OCI-LY1 (cell line): Measurements from ENCODE around the gene RAB3C.

Experiments used
- H2AFZ ChIP-seq: fragments of 200-600 bp; sonication (generic), shearing (Covaris generic); 2 replicates; pipeline ENCODE4 v1.6.0; 2014; ENCODE audit warnings: antibody characterized with exemption, mild to moderate bottlenecking, low read length
- H3F3A ChIP-seq: fragments of 200-600 bp; sonication (generic), shearing (Covaris generic); 2 replicates; pipeline ENCODE4 v1.6.0; 2014; ENCODE audit warnings: mild to moderate bottlenecking, antibody characterized with exemption, low read length, moderate library complexity; ENCODE audit not compliant: insufficient read depth
- H3K27ac ChIP-seq: fragments of 200-600 bp; sonication (generic); 2 replicates; pipeline ENCODE4 v1.5.1; 2014; ENCODE audit warnings: low read length, mixed run types, mild to moderate bottlenecking, low read depth; ENCODE audit not compliant: poor library complexity, severe bottlenecking
- H3K27me3 ChIP-seq: fragments of 200-600 bp; sonication (generic); 2 replicates; pipeline ENCODE4 v1.6.0; 2014; ENCODE audit warnings: antibody characterized with exemption, mild to moderate bottlenecking, low read length, moderate library complexity; ENCODE audit not compliant: insufficient read depth
- H3K36me3 ChIP-seq: fragments of 200-600 bp; sonication (generic); 2 replicates; pipeline ENCODE4 v1.6.1; 2014; ENCODE audit warnings: mild to moderate bottlenecking, antibody characterized with exemption, low read length, moderate library complexity, mixed read lengths; ENCODE audit not compliant: insufficient read depth
- H3K4me1 ChIP-seq: fragments of 200-600 bp; sonication (generic); 2 replicates; pipeline ENCODE4 v1.5.1; 2014; ENCODE audit warnings: mild to moderate bottlenecking, low read length, moderate library complexity; ENCODE audit not compliant: insufficient read depth, severe bottlenecking
- H3K4me2 ChIP-seq: fragments of 200-600 bp; sonication (generic), shearing (Covaris generic); 2 replicates; pipeline ENCODE4 v1.6.1; 2014; ENCODE audit warnings: low read length
- H3K4me3 ChIP-seq: fragments of 200-600 bp; sonication (generic); 2 replicates; pipeline ENCODE4 v1.5.1; 2014; ENCODE audit warnings: low read length, low read depth, mild to moderate bottlenecking, mixed read lengths; ENCODE audit not compliant: poor library complexity, severe bottlenecking
- H3K79me2 ChIP-seq: fragments of 200-600 bp; shearing (Covaris generic); 2 replicates; pipeline ENCODE4 v1.6.1; 2016; ENCODE audit warnings: mixed run types, low read length, mixed read lengths; ENCODE audit not compliant: insufficient read depth
- H3K9ac ChIP-seq: fragments of 200-600 bp; sonication (generic), shearing (Covaris generic); 2 replicates; pipeline ENCODE4 v1.6.1; 2014; ENCODE audit warnings: mild to moderate bottlenecking, low read length, mixed read lengths
- H3K9me2 ChIP-seq: fragments of 200-600 bp; sonication (generic), shearing (Covaris generic); 2 replicates; pipeline ENCODE4 v1.6.1; 2014; ENCODE audit warnings: low read depth, mild to moderate bottlenecking, low read length, mixed read lengths
- H3K9me3 ChIP-seq: fragments of 200-600 bp; shearing (Covaris generic); 2 replicates; pipeline ENCODE4 v1.6.1; 2014; ENCODE audit warnings: low read length, mixed read lengths
- H4K20me1 ChIP-seq: fragments of 200-600 bp; sonication (generic), shearing (Covaris generic); 2 replicates; pipeline ENCODE4 v1.6.0; 2016; ENCODE audit warnings: mild to moderate bottlenecking, low read length; ENCODE audit not compliant: insufficient read depth
- EZH2 ChIP-seq: fragments of 200-600 bp; sonication (generic), shearing (Covaris generic); IDR thresholded peaks from 2 replicates; pipeline ENCODE4 v1.8.0; 2017; ENCODE audit warnings: borderline replicate concordance, mixed run types, mild to moderate bottlenecking, antibody characterized with exemption, low read length, moderate library complexity, mixed read lengths
- TF ChIP-seq, protein P1 (sequence below): fragments of 200-600 bp; sonication (generic), shearing (Covaris generic); IDR thresholded peaks from 2 replicates; pipeline ENCODE4 v1.5.1; 2017; ENCODE audit warnings: mild to moderate bottlenecking, antibody characterized with exemption, low read length, moderate library complexity, mixed read lengths

Gene RAB3C

GRCh38 chr5:58813855-58814254 is 231.0 kb downstream of the RAB3C start:
- Histone ChIP-seq H3K9ac (no peak overlapping the region), H3K9me3 (no peaks in the 10 kb centered on the region), H3K9me2 (no peaks in the 10 kb centered on the region), H3F3A (no peaks in the 10 kb centered on the region), H3K27ac (no peak overlapping the region), H4K20me1 (no peaks in the 10 kb centered on the region), H3K4me3 (no peak overlapping the region), H3K36me3 (no peaks in the 10 kb centered on the region), H3K4me2 (no peak overlapping the region), H3K4me1 (no peaks in the 10 kb centered on the region), H3K79me2 (no peaks in the 10 kb centered on the region), H2AFZ (no peak overlapping the region), H3K27me3 (no peaks in the 10 kb centered on the region)
- TF ChIP-seq EZH2, result no peak
- TF ChIP-seq, protein P1, sequence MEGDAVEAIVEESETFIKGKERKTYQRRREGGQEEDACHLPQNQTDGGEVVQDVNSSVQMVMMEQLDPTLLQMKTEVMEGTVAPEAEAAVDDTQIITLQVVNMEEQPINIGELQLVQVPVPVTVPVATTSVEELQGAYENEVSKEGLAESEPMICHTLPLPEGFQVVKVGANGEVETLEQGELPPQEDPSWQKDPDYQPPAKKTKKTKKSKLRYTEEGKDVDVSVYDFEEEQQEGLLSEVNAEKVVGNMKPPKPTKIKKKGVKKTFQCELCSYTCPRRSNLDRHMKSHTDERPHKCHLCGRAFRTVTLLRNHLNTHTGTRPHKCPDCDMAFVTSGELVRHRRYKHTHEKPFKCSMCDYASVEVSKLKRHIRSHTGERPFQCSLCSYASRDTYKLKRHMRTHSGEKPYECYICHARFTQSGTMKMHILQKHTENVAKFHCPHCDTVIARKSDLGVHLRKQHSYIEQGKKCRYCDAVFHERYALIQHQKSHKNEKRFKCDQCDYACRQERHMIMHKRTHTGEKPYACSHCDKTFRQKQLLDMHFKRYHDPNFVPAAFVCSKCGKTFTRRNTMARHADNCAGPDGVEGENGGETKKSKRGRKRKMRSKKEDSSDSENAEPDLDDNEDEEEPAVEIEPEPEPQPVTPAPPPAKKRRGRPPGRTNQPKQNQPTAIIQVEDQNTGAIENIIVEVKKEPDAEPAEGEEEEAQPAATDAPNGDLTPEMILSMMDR, result no peak

- Histone ChIP-seq H3K79me2 (no peaks in the 10 kb centered on the region), H3K9ac (no peak overlapping the region), H3K36me3 (no peaks in the 10 kb centered on the region), H3K9me3 (no peaks in the 10 kb centered on the region), H3F3A (no peaks in the 10 kb centered on the region), H2AFZ (no peak overlapping the region), H3K9me2 (no peaks in the 10 kb centered on the region), H3K4me3 (no peak overlapping the region), H3K27ac (no peak overlapping the region), H3K4me1 (no peaks in the 10 kb centered on the region), H4K20me1 (no peaks in the 10 kb centered on the region), H3K27me3 (no peaks in the 10 kb centered on the region), H3K4me2 (no peak overlapping the region)
- TF ChIP-seq, protein P1, result no peak
- TF ChIP-seq EZH2, result no peak
These were observed 233.4 kb downstream of the RAB3C start for GRCh38 chr5:58816181-58816731.

- Histone ChIP-seq H3K9me2 (no peaks in the 10 kb centered on the region), H4K20me1 (no peaks in the 10 kb centered on the region), H3K27ac (no peak overlapping the region), H3K79me2 (no peaks in the 10 kb centered on the region), H2AFZ (no peak overlapping the region), H3K9ac (no peak overlapping the region), H3K4me2 (no peak overlapping the region), H3K27me3 (no peaks in the 10 kb centered on the region), H3K4me3 (no peak overlapping the region), H3K4me1 (no peaks in the 10 kb centered on the region), H3K9me3 (no peaks in the 10 kb centered on the region), H3F3A (no peaks in the 10 kb centered on the region), H3K36me3 (no peaks in the 10 kb centered on the region)
- TF ChIP-seq EZH2, result no peak
- TF ChIP-seq, protein P1, result no peak
These were observed 235.6 kb downstream of the RAB3C start for GRCh38 chr5:58818465-58818864.
